CD4-positive, alpha-beta T cell treated with Interleukin-15 for 1 hour (primary cell): ENCODE data around the gene ZNF273.
"Not testable (repeated sequence)": the region's sequence is repeated elsewhere in the genome, so short reads cannot be mapped to it uniquely, and the experiment has no call there.

Experiments
- DNase-seq: peaks from one replicate; pipeline ENCODE4 v3.0.0-alpha.2; 2020

The ZNF273 gene

DNA sequence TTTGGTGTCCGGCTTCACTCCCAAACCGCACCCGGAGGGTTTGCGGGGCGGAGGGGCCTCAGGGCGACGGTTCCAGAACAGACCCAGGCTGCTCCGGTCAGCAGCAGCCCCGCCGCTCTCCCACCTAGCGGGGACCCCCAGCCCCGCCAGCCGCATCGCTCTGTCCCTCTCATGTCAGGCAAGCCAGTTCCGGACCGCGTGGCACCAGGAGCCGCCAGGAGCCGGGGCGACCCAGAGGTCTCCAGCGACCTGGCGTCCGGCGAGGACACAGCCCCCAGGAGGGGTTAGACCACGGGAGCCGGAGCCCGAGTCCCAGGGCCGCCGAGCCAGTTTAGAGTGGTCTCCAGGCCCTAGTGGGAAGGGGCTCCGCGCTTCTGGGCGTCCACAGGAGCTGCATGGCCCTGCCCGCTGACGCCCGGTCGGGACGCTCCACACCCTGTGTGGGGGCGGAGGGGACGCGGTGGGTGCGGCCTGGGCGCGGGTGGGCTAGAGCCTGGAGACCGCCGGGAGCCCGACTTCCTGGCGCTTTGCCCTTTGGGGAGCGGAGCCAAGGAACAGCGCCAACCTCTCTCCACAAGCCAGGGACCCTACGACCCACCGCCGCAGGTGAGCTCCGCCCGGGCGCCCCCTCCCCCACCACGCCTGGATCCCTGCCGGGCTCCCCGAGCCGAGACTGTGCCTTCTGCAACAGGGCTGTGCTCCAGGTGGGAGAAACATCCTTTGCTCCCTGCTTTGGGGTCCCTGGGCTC, 44.4 kb downstream of the ZNF273 start:
- DNase-seq = no peak

DNA sequence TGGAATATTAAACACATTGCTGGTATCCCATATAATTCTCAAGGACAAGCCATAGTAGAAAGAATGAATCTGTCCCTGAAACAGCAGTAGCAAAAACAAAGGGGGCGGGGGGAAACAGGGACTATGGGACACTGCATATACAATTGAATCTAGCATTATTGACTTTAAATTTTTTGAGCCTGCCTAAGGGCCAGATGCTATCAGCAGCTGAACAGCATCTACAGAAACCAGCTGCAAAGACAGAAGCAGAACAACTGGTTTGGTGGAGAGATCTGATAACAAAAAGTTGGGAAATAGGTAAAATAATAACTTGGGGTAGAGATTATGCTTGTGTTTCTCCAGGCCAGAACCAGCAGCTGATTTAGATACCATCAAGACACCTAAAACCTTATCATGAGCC, 45.7 kb downstream of the ZNF273 start:
- not testable (repeated sequence) for DNase-seq

DNA sequence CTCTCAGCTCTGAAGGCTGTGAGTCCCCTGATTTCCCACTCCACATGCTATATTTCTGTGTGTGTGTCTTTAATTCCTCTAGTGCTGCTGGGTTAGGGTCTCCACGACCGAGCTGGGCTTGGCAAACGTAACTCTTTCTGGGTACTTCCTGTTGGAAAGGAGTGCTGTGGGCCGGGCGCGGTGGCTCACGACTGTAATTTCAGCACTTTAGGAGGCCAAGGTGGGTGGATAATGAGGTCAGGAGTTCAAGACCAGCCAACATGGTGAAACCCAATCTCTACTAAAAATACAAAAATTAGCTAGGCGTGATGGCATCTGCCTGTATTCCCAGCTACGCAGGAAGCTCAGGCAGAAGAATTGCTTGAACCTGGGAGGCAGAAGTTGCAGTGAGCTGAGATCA, 47.6 kb downstream of the ZNF273 start:
- DNase-seq = not testable (repeated sequence)

DNA sequence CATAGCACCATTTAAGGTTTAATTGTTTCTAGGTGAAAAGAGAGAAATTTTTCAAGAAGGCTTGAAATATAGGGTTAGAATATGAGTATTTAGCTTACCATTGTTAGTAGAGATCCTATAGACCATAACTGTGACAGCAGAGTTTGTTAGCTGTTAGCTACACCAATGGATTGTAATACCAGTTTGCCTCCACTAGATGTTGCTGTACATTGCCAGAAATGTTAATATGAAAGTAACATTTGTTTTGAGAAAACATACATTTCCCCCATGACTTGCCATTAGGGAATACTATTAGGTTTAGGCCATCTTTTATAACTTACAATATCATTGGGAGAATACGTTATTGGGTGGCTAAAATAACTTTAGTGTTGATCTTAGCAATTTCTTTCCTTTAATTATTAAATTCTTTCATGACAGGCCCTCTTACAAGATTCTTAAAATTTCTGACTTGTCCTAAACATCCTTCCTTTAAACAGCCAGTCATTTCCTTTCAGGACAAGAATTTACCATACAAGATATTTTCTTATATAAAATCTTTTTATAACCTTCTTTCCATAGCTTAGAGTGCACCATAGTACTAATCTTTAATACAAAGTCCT, 48.3 kb downstream of the ZNF273 start:
- DNase-seq = no peak

DNA sequence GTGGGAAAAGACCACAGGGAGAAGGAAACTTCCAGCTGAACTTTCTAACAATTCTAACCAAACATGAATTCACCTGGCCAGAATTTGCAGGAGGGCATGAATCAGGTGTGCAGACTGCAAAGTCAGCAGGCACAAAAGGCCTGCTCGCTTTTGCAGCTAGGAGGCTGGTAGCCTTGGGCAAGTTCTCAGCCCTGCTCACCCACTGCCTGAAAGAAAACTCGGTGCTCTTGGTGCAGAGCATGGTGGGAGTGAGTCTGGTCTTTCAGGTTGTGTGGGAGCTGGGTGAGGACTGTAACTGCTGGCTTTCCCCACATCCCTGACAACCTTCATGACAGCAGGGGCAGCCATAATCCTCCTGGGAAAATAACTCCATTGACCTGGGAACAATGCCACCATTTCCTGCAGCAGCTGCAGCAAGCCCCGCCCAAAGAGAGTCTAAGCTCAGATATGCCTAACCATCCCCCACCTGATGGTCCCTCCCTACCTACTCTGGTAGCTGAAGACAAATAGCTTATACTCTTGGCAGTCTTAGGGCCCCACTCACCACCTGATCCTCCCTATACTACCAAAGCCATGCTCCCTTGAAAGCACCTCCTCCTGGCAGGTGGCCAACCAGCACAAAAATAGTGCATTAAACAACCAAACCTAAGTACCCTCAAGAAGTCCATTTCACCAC, 56.1 kb downstream of the ZNF273 start:
- DNase-seq = no peak

DNA sequence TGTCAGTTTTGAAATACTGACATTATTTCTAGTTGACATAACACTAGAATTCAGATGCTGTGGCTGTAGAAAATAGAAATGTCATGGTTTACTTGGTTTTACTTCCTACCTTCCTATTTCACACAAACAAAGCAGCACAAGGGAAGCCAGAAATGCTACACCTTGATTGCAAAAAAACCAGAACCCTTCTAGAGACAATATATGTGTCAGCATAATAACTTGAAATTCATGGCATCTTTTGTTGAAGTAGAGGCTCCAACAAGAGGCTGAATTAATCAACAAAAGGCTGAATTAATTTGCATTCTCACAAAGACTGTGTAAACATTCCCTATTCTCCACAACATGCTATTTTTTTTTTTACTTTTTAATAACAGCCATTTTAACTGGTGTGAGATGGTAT, 62.5 kb downstream of the ZNF273 start:
- no peak for DNase-seq

DNA sequence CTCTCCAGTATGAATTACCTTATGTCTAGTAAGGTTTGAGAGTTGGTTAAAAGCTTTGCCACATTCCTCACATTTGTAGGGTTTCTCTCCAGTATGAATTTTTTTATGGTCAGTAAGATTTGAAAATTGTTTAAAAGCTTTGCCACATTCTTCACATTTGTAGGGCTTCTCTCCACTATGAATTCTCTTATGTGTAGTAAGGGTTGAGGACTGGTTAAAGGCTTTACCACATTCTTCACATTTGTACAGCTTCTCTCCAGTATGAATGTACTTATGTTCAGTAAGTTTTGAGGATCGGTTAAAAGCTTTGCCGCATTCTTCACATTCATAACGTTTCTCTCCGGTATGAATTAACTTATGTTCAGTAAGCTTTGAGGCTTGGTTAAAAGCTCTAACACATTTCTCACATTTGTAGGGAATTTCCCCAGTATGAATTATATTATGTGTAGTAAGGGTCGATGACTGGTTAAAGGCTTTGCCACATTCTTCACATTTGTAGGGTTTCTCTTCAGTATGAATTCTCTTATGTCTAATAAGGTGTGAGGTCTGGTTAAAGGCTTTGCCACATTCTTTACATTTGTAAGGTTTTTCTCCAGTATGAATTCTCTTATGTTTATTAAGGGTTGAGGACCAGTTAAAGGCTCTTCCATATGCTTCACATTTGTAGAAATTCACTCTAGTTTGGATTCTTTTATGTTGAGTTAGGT, 75.6 kb downstream of the ZNF273 start:
- no peak for DNase-seq
